GOT3 (cell line): Measurements from ENCODE around the gene P2RX6.
A peak's percentile ranks its signal among the peaks of the same experiment; 100 is the strongest.
"Not testable (repeated sequence)": the region's sequence is repeated elsewhere in the genome, so short reads cannot be mapped to it uniquely, and the experiment has no call there.

ENCODE experiments used
- DNase-seq: peaks from one replicate; lab custom pipeline; 2025; ENCODE audit warnings: mixed read lengths; lab: John Stamatoyannopoulos, UW

Gene P2RX6

GRCh38 chr22:20994128-20994901, 20.6 kb upstream of the P2RX6 start:
- DNase-seq = no peak

- no peak for DNase-seq
Measured at GRCh38 chr22:20994902-20995241, 20.1 kb upstream of the P2RX6 start.

GRCh38 chr22:20995329-20996030, 19.5 kb upstream of the P2RX6 start:
- DNase-seq = no peak

- DNase-seq = no peak
Measured at GRCh38 chr22:20996031-20996410, 18.9 kb upstream of the P2RX6 start.

- DNase-seq = no peak
Measured at GRCh38 chr22:20996598-20997535, 18.1 kb upstream of the P2RX6 start.

GRCh38 chr22:20997536-20998257, 17.3 kb upstream of the P2RX6 start:
- DNase-seq = no peak

- DNase-seq = no peak
Measured at GRCh38 chr22:20998411-20999336, 16.3 kb upstream of the P2RX6 start.

- DNase-seq = no peak
Measured at GRCh38 chr22:20999350-21000206, 15.4 kb upstream of the P2RX6 start.

GRCh38 chr22:21000207-21000986, 14.6 kb upstream of the P2RX6 start:
- no peak for DNase-seq

- no peak for DNase-seq
Measured at GRCh38 chr22:21000987-21001600, 13.9 kb upstream of the P2RX6 start.

- peak; percentile 93 for DNase-seq
Measured at GRCh38 chr22:21001601-21002325, 13.2 kb upstream of the P2RX6 start, which contains the start of gene THAP7. THAP7 (minus strand) TSS chr22:21002118; CDS start chr22:21001911, 207 bp downstream.

- no peak for DNase-seq
Measured at GRCh38 chr22:21003782-21004181, 11.2 kb upstream of the P2RX6 start.

GRCh38 chr22:21009208-21009607, 5.8 kb upstream of the P2RX6 start:
- not testable (repeated sequence) for DNase-seq

GRCh38 chr22:21009638-21010425, 5.1 kb upstream of the P2RX6 start:
- no peak for DNase-seq

- DNase-seq = no peak
Measured at GRCh38 chr22:21010426-21011113, 4.4 kb upstream of the P2RX6 start.
